Suprapubic skin (tissue), 4 donors: Measurements from ENCODE around the gene MTAP. TPM values are rescaled to one million over a fixed set of nuclear protein-coding genes. Genes with fewer than 3 reads are reported as not detected.
"Not testable (repeated sequence)": the region's sequence is repeated elsewhere in the genome, so short reads cannot be mapped to it uniquely, and the experiment has no call there.

ENCODE experiments used
- DNase-seq, 2 donors: peaks; one replicate each; pipeline ENCODE4 v3.0.0-alpha.2; 2019; ENCODE audit warnings: low spot score in 2 of 2
- H3K27ac ChIP-seq: fragments of 200-600 bp; sonication (generic); one replicate; pipeline ENCODE4 v1.5.1; 2019
- H3K27me3 ChIP-seq: fragments of 200-600 bp; sonication (generic); one replicate; pipeline ENCODE4 v1.5.1; 2019
- H3K36me3 ChIP-seq: fragments of 200-600 bp; sonication (generic); one replicate; pipeline ENCODE4 v1.5.1; 2019
- H3K4me1 ChIP-seq: fragments of 200-600 bp; sonication (generic); one replicate; pipeline ENCODE4 v1.5.1; 2019
- H3K4me3 ChIP-seq: fragments of 200-600 bp; sonication (generic); one replicate; pipeline ENCODE4 v1.5.1; 2019; ENCODE audit warnings: mild to moderate bottlenecking
- H3K9me3 ChIP-seq: fragments of 200-600 bp; sonication (generic); one replicate; pipeline ENCODE4 v1.5.1; 2019
- CTCF ChIP-seq, 2 donors: fragments of 200-600 bp in 1 of 2; fragments of 450-650 bp in 1 of 2; sonication (generic) in 1 of 2; IDR thresholded peaks; one replicate each; pipeline ENCODE4 v1.5.1; 2016 to 2019; ENCODE audit warnings: antibody characterized with exemption in 2 of 2, mild to moderate bottlenecking in 1 of 2, moderate library complexity in 1 of 2
- EP300 ChIP-seq: sonication (generic); formaldehyde crosslinking; IDR thresholded peaks from one replicate; pipeline ENCODE4 v1.6.1; 2017; ENCODE audit warnings: antibody characterized with exemption
- POLR2A ChIP-seq, 2 donors: fragments of 450-650 bp; IDR thresholded peaks; one replicate each; pipeline ENCODE4 v1.6.1; 2017; ENCODE audit warnings: antibody characterized with exemption in 2 of 2, mild to moderate bottlenecking in 2 of 2, moderate library complexity in 2 of 2
- POLR2AphosphoS5 ChIP-seq, 3 donors: sonication (generic); formaldehyde crosslinking; IDR thresholded peaks; one replicate each; pipeline ENCODE4 v1.6.1; 2017; ENCODE audit warnings: antibody characterized with exemption in 3 of 3
- WGBS: methylation state at CpG from one replicate; pipeline ENCODE4 v1.1.5; 2018; 5-methylcytosine and 5-hydroxymethylcytosine counted together
- total RNA-seq, 4 donors: library from RNA; depleted of rRNA; stranded (reverse); fragments of >200 nt; gene quantifications; one replicate each; pipeline ENCODE4 v1.1.0, GENCODE V29; 2016

MTAP gene
- total RNA-seq, 4 donors from 2014 or later: 15.2 to 24.9 (median 22.1) TPM

- no peaks in the 10 kb centered on the region for H3K4me1 ChIP-seq
- TF ChIP-seq POLR2A (IDR thresholded peaks at IDR 0.05): no peak
- no peak for TF ChIP-seq EP300
- no peak for TF ChIP-seq POLR2AphosphoS5 (IDR thresholded peaks at IDR 0.05)
- no peak for TF ChIP-seq CTCF (IDR thresholded peaks at IDR 0.05)
- WGBS: 58% methylated on average over 4 of the region's 4 CpGs
- DNase-seq: no peak
- H3K27ac ChIP-seq: no peak overlapping the region
- H3K9me3 ChIP-seq: no peaks in the 10 kb centered on the region
- no peaks in the 10 kb centered on the region for H3K27me3 ChIP-seq
- H3K4me3 ChIP-seq: no peak overlapping the region
- H3K36me3 ChIP-seq: no peaks in the 10 kb centered on the region
These were observed 139.0 kb downstream of the MTAP start for GRCh38 chr9:21941337-21941995.

- H3K27ac ChIP-seq: no peak overlapping the region
- H3K9me3 ChIP-seq: no peaks in the 10 kb centered on the region
- H3K4me1 ChIP-seq: no peaks in the 10 kb centered on the region
- WGBS: 90% methylated on average over 4 of the region's 4 CpGs
- H3K27me3 ChIP-seq: no peaks in the 10 kb centered on the region
- TF ChIP-seq CTCF (IDR thresholded peaks at IDR 0.05): no peak
- no peak for TF ChIP-seq POLR2A (IDR thresholded peaks at IDR 0.05)
- TF ChIP-seq EP300: no peak
- no peak for TF ChIP-seq POLR2AphosphoS5 (IDR thresholded peaks at IDR 0.05)
- no peaks in the 10 kb centered on the region for H3K36me3 ChIP-seq
- DNase-seq: no peak
- H3K4me3 ChIP-seq: no peak overlapping the region
These were observed 141.0 kb downstream of the MTAP start for GRCh38 chr9:21943464-21943863.

GRCh38 chr9:21945606-21946005 is 143.2 kb downstream of the MTAP start:
- Histone ChIP-seq H3K4me3 (no peak overlapping the region), H3K27me3 (no peaks in the 10 kb centered on the region), H3K27ac (no peak overlapping the region), H3K9me3 (no peaks in the 10 kb centered on the region), H3K4me1 (no peaks in the 10 kb centered on the region), H3K36me3 (no peaks in the 10 kb centered on the region)
- 83% methylated on average over 2 of the region's 2 CpGs for WGBS
- DNase-seq: no peak
- no peak for TF ChIP-seq CTCF (IDR thresholded peaks at IDR 0.05)
- no peak for TF ChIP-seq EP300
- no peak for TF ChIP-seq POLR2AphosphoS5 (IDR thresholded peaks at IDR 0.05)
- TF ChIP-seq POLR2A (IDR thresholded peaks at IDR 0.05): no peak

- WGBS: 92% methylated on average over 2 of the region's 2 CpGs
- Histone ChIP-seq H3K27ac (no peak overlapping the region), H3K4me3 (no peak overlapping the region), H3K4me1 (no peaks in the 10 kb centered on the region), H3K9me3 (no peaks in the 10 kb centered on the region), H3K36me3 (no peaks in the 10 kb centered on the region), H3K27me3 (peaks cover 11% of the 10 kb centered on the region)
- DNase-seq: no peak
- TF ChIP-seq POLR2A (IDR thresholded peaks at IDR 0.05): no peak
- TF ChIP-seq POLR2AphosphoS5 (IDR thresholded peaks at IDR 0.05): no peak
- TF ChIP-seq EP300: no peak
- TF ChIP-seq CTCF (IDR thresholded peaks at IDR 0.05): no peak
These were observed 156.4 kb downstream of the MTAP start for GRCh38 chr9:21958833-21959232.

- 98% methylated on average over 10 of the region's 33 CpGs for WGBS
- not testable (repeated sequence) for H3K4me1 ChIP-seq, H3K27ac ChIP-seq, H3K4me3 ChIP-seq, H3K9me3 ChIP-seq, H3K36me3 ChIP-seq
- peak in 1 of 2 donors; percentile 70 for DNase-seq
- H3K27me3 ChIP-seq: peaks cover 16% of the 10 kb centered on the region
These were observed 156.8 kb downstream of the MTAP start for GRCh38 chr9:21959268-21959667.

- WGBS: 77% methylated on average over 2 of the region's 2 CpGs
- no peak for TF ChIP-seq POLR2AphosphoS5 (IDR thresholded peaks at IDR 0.05)
- TF ChIP-seq POLR2A (IDR thresholded peaks at IDR 0.05): no peak
- TF ChIP-seq CTCF (IDR thresholded peaks at IDR 0.05): no peak
- no peak for TF ChIP-seq EP300
- DNase-seq: no peak
- peaks cover 38% of the 10 kb centered on the region for H3K27me3 ChIP-seq
- no peaks in the 10 kb centered on the region for H3K36me3 ChIP-seq
- H3K27ac ChIP-seq: no peak overlapping the region
- H3K4me1 ChIP-seq: peaks cover 15% of the 10 kb centered on the region
- no peak overlapping the region for H3K4me3 ChIP-seq
- no peaks in the 10 kb centered on the region for H3K9me3 ChIP-seq
These were observed 159.1 kb downstream of the MTAP start for GRCh38 chr9:21961569-21961968.
